RCC 7860 (cell line): ENCODE data around the gene GMNN.
"Not testable (repeated sequence)": the region's sequence is repeated elsewhere in the genome, so short reads cannot be mapped to it uniquely, and the experiment has no call there.

Experiments used
- DNase-seq: peaks from one replicate; pipeline ENCODE4 v3.0.0-alpha.2; 2015; ENCODE audit warnings: low spot score
- FAIRE-seq: peaks from 2 replicates; lab custom pipeline; 2012; peaks lifted over from hg19 to GRCh38; lab: Jason Lieb, UNC

Gene GMNN

GRCh38 chr6:24761193-24761835, 13.4 kb upstream of the GMNN start:
- DNase-seq (no peak), FAIRE-seq (no peak)

DNA sequence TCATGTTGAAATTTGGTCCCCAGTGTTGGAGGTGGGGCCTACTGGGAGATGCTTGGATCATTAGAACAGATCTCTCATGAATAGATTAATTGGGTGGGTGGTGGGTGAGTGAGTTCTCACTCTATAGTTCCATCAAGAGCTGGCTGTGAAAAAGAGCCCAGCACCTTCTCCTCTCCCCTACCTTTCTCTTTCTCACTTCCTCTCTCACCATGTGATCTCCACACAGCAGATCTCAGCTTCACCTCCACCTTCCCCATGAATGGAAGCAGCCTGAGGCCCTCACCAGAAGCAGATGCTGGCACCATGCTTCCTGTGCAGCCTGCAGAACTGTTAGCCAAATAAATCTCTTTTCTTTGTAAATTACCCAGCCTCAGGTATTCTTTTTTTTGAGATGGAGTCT, 12.9 kb upstream of the GMNN start:
- FAIRE-seq (no peak), DNase-seq (no peak)

DNA sequence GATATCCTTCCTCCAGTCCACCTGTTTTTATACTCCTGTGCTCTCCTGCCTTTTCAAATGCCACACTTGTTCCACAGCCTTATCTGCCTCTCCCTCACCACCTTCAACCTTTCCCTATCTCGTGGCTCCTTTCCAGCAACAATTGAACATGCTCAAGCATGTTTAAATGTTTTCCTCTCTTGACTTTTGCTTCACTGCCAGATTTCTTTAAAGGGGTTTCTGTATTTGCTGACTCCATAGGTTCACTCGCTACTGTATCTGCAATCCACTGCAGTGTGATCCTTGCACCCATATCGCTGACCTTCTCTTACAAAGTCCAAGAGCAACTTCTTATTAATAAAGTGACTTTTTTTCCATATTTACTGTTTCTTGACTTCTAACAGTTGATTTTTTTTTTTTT, 11.2 kb upstream of the GMNN start:
- no peak for FAIRE-seq
- DNase-seq = no peak

DNA sequence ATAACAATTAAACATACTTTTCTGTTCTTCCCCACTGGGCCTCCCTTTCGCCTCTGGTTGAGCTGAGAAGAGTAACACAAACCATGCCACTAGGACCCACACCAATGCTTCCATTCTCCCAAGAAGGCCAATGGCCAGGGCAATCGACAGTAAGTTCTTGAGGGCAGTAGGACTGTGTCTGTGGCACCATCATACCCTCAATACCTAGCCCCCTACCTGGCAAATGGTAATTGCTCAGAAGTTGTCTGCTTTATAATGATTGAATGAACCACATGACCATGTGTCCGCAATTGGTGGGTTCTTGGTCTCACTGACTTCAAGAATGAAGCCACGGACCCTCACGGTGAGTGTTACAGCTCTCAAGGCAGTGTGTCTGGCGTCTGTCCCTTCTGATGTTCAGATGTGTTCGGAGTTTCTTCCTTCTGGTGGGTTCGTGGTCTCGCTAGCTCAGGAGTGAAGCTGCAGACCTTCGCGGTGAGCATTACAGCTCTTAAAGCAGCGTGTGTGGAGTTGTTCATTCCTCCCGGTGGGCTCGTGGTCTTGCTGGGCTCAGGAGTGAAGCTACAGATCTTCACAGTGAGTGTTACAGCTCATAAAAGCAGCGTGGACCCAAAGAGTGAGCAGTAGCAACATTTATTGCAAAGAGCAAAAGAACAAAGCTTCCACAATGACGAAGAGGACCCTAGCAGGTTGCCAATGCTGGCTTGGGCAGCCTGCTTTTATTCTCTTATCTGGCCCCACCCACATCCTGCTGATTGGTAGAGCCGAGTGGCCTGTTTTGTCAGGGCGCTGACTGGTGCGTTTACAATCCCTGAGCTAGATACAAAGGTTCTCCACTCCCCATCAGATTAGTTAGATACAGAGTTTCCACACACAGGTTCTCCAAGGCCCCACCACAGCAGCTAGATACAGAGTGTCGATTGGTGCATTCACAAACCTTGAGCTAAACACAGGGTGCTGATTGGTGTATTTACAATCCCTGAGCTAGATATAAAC, 9.6 kb upstream of the GMNN start:
- DNase-seq, FAIRE-seq: not testable (repeated sequence)

DNA sequence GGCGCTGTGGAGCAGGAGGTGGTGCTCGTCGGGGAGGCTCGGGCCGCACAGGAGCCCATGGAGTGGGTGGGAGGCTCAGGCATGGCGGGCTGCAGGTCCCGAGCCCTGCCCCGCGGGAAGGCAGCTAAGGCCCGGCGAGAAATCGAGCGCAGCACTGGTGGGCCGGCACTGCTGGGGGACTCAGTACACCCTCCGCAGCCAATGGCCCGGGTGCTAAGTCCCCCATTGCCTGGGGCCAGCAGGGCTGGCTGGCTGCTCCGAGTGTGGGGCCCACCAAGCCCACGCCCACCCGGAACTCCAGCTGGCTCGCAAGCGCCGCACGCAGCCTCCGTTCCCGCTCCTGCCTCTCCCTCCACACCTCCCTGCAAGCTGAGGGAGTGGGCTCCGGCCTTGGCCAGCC, 8.8 kb upstream of the GMNN start:
- not testable (repeated sequence) for DNase-seq, FAIRE-seq

GRCh38 chr6:24766680-24767462, 7.9 kb upstream of the GMNN start:
- FAIRE-seq = peak; percentile 69

DNA sequence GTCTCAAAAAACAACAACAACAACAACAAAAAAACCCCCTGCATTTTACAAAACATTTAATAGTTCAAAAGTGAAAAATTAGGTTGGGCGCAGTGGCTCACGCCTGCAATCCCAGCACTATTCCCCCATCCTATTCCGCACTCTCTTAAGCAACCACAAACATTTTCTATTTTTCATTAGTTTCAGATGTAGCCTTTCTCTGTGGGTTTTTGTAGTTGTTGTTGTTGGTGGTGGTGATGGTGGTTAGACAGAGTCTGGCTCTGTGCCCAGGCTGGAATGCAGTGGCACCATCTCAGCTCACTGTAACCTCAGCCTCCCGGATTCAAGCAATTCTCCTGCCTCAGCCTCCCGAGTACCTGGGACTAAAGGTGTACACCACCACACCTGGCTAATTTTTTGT, 6.4 kb upstream of the GMNN start:
- no peak for FAIRE-seq
- DNase-seq = no peak

More at GRCh38 chr6:24766680-24767462, 7.9 kb upstream of the GMNN start:
- peak; percentile 49 for DNase-seq

- FAIRE-seq = no peak
- DNase-seq = no peak
Observed at GRCh38 chr6:24775520-24776058, 852 bp downstream of the GMNN start.

- DNase-seq (no peak), FAIRE-seq (no peak)
Observed at GRCh38 chr6:24777227-24777626, 2.5 kb downstream of the GMNN start.

GRCh38 chr6:24778121-24778520, 3.4 kb downstream of the GMNN start:
- FAIRE-seq = no peak
- no peak for DNase-seq

- FAIRE-seq = no peak
- DNase-seq = no peak
Observed at GRCh38 chr6:24778878-24779277, 4.1 kb downstream of the GMNN start.

DNA sequence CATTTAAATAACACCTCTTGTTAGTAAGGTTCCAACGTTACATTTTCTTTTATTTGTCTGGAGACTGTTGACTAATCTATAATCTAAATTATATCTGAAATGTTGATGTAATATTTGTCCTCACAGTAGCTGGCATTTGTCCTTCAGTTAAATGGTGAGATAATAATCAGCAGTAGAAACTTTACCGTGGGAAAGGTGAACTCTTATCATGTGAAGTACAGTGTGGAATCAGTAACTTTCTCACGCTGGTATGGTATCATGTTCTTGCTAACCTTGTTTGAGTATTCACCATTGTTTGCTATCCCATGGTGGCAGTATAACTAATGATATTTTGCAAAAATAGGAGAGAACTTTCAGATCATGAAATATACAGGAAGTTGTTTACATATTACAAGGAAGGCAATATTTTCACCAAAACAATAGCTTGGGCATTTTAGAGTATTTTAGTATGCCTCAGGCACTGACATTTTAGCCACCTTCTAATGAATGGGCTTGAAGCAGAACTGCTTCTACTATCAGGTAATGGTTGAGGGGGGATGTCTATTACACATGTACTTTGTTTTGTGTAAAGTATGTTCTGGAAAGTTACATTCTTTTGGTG, 4.8 kb downstream of the GMNN start:
- no peak for DNase-seq
- FAIRE-seq = no peak

DNA sequence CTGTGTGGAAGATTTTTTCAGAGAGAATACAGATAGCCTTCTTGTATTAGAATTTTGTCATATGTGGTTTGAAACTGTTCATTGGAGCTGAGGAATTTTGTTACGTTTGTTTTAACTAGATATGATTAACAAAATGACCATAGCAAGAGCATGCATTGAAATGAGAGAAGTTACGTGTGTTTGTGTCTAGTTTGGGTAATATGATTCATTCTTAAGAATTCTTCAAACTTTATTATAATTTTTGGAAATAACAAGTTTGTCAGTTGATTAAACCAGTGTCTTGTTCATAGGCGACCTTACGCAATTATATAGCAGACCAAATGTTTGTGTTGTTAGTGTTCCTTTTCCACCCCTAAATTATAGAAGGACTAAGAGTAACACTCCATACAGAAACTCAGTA, 5.5 kb downstream of the GMNN start:
- FAIRE-seq (peak; percentile 71), DNase-seq (peak; percentile 30)

DNA sequence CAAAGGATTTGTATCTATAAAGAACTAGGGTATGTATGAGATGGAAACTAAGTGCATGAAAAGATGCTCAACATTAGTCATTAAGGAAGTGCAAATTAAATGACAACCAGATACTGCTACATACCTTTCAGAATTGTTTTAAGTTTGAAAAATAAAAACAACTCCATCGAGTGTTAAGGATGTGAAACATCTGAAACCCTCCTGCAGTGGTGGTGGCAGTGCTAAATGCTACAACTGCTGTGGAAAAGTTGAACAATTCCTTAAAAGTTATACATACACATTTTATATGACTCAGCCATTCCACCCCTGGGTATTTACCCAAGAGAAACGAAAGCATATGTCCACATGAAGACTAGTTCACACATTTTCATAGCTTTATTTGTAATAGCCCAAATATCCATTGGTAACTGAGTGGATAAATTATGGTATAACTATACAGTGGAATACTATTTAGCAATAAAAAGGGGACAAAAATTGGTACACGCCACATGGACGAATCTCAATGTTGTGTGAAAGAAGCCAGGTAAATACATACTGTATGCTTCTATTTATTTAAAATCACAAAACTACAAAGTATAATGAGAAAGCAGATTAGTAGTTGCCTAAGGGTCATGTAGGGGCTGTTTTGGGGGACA, 13.4 kb downstream of the GMNN start:
- no peak for DNase-seq
- FAIRE-seq = no peak

GRCh38 chr6:24795106-24795505, 20.4 kb downstream of the GMNN start:
- FAIRE-seq = no peak
- DNase-seq = no peak

DNA sequence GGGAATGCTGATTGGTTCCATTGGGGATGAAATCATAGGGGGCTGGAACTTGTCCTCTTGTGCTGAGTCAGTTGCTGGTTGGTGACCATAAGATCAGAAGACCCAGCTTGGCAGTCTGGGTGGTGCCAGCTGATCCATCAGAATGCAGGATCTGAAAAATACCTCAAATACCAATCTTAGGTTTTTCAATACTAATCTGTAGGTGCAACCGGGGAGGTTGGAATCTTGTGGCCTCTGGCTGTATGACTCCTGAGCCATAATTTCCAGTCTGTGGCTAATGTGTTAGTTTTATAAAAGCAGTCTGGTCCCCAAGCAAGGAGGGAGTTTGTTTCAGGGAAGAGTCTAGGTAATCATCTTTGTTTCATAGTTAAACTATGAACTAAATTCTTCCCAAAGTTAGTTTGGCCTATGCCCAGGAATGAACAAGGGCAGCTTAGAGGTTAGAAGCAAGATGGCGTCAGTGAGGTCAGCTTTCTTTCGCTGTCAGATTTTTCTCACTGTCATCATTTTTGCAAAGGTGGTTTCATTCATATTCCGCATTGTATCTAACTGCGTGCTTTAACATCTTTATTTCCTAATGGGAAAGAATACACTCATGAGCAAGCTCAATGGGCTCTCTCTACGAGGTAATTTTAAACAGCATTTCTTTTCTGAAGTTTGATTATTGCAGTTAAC, 22.0 kb downstream of the GMNN start:
- DNase-seq (no peak), FAIRE-seq (no peak)

DNA sequence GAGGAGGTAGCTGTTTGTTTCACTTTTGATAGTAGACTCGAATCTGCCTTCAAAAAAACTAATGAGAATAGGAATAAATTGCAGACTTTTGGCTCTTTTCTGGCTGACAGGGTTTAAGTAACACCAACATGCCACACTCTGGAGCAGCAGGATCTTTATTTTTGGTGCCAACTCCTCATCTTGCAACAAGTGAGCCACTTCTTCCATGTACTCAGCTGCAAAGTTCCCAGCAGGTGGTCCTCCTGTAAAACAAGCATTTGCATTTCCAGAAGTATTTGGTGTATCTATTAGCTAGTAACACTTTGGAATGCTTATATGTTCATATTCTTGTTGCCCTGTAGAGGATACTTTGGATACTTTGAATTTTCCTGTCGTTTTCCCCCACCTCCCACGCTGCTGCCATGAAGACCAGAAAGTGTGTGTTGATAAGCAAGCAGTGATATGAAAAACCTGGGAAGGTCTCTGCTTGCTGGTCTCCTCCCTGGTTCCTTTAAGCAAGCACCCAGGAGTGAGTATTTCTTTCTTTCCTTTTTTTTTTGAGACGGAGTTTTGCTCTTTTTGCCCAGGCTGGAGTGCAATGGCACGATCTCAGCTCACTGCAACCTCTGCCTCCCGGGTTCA, 23.0 kb downstream of the GMNN start:
- no peak for FAIRE-seq
- no peak for DNase-seq

- FAIRE-seq = no peak
Observed at GRCh38 chr6:24798740-24799540, 24.2 kb downstream of the GMNN start, which contains the start of gene ARMH2. ARMH2 (minus strand) TSS chr6:24798917; CDS start chr6:24798857, 60 bp downstream.

More at GRCh38 chr6:24798740-24799540, 24.2 kb downstream of the GMNN start, which contains the start of gene ARMH2:
- DNase-seq = no peak
